ENCODE results near the gene C22orf15. TPM values are rescaled to one million over a fixed set of nuclear protein-coding genes. Genes with fewer than 3 reads are reported as not detected.

Gene C22orf15
- total and polyA plus RNA-seq, 4 donors = 3.0 to 18.7 (median 10.4) TPM

DNA sequence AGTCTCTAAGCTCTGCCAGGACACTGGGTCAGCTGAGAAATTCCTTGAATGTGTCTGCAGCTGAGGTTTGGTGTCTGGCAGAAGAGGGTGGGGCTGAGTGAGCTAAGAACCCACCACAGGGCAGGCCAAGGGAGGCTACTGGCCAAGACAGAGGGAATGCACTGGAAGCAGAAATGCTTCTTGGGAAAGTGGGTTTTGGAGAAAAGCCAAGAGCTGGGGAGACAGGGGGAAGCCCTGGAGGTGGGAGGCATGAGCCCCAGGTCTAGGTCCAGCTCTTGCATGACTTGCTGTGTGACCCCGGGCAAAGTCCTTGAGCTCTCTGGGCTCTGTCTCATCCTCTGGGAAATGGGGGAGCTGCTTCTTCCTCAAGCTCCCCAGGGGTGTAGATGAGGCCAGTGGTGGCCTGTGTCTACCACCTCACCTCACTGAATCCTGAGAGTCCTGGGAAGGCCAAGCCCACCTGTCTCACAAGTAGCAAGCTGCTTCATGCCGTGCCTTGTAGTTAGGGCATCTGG is 12.2 kb downstream of the C22orf15 start:
- H3K4me1 ChIP-seq (ENCODE audit: control insufficient read depth in 5 of 5, insufficient read depth in 5 of 5, low read length in 5 of 5) = peaks cover 0 to 27% (median 14%) of the 10 kb centered on the region in 5 donors
- 71 to 89% methylated on average over 2 of the region's 2 CpGs for WGBS, 2 donors

DNA sequence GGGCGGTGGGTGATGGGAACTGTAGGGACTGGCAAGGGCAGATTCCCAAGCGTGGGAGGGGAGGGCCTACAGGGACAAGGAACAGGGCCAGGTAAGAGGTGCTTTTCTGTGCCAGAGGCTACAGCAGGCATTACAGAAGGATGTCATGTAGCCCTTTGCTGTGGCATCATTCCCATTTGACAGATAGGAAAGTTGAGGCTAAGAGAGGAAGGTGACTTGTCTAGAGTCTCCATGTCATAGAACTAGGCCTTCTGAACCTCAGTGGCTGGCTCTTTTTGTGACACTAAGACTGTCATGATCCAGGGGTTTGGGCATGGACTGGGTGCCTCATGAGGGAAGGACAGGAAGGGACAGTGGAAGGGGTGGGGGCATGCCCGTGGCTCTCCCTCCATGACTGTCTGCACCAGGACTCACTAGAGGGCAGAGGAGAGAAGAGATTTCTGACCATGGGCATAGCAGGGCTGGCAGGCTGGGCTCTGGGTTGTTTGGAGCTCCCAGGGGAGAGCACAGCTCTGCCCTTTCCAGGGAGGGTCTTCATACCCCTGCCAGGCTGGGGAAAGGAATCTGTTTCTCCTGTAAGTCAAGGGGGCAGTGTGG is 13.1 kb downstream of the C22orf15 start:
- Histone ChIP-seq H3K4me3 (no peak overlapping the region), H3K27me3 (ENCODE audit: control insufficient read depth in 3 of 3, insufficient read depth in 3 of 3, low read length in 2 of 3) (no peaks in the 10 kb centered on the region), H3K9me3 (ENCODE audit: control insufficient read depth in 4 of 4, insufficient read depth in 3 of 4, low read length in 3 of 4) (no peaks in the 10 kb centered on the region), H3K27ac (ENCODE audit: low read depth in 1 of 2, low read length in 1 of 2) (no peak overlapping the region), H3K9ac (ENCODE audit: insufficient read depth in 1 of 2, low read length in 2 of 2) (no peak overlapping the region), H3K36me3 (ENCODE audit: control insufficient read depth in 4 of 4, insufficient read depth in 4 of 4, low read length in 4 of 4) (no peaks in the 10 kb centered on the region), H3K4me1 (ENCODE audit: control insufficient read depth in 5 of 5, insufficient read depth in 5 of 5, low read length in 5 of 5) (peaks cover 0 to 27% (median 14%) of the 10 kb centered on the region in 5 donors)
- DNase-seq (no peak), ATAC-seq (ENCODE audit: insufficient read depth, low FRiP score) (no peak)
- 69 to 76% methylated on average over 3 of the region's 3 CpGs for WGBS, 2 donors
- TF ChIP-seq CTCF (IDR thresholded peaks at IDR 0.05; ENCODE audit: control extremely low read depth, extremely low read depth) = no peak

More for the DNA sequence above, 12.2 kb downstream of the C22orf15 start:
- ATAC-seq (ENCODE audit: insufficient read depth, low FRiP score) = no peak
- TF ChIP-seq CTCF (IDR thresholded peaks at IDR 0.05; ENCODE audit: control extremely low read depth, extremely low read depth) = no peak
- H3K27ac ChIP-seq (ENCODE audit: low read depth in 1 of 2, low read length in 1 of 2) = no peak overlapping the region
- no peak overlapping the region for H3K9ac ChIP-seq (ENCODE audit: insufficient read depth in 1 of 2, low read length in 2 of 2)
- H3K9me3 ChIP-seq (ENCODE audit: control insufficient read depth in 4 of 4, insufficient read depth in 3 of 4, low read length in 3 of 4) = no peaks in the 10 kb centered on the region
- H3K36me3 ChIP-seq (ENCODE audit: control insufficient read depth in 4 of 4, insufficient read depth in 4 of 4, low read length in 4 of 4) = no peaks in the 10 kb centered on the region
- H3K4me3 ChIP-seq = no peak overlapping the region
- no peaks in the 10 kb centered on the region for H3K27me3 ChIP-seq (ENCODE audit: control insufficient read depth in 3 of 3, insufficient read depth in 3 of 3, low read length in 2 of 3)
- DNase-seq = peak; percentile 34 to 55 (median 41)

DNA sequence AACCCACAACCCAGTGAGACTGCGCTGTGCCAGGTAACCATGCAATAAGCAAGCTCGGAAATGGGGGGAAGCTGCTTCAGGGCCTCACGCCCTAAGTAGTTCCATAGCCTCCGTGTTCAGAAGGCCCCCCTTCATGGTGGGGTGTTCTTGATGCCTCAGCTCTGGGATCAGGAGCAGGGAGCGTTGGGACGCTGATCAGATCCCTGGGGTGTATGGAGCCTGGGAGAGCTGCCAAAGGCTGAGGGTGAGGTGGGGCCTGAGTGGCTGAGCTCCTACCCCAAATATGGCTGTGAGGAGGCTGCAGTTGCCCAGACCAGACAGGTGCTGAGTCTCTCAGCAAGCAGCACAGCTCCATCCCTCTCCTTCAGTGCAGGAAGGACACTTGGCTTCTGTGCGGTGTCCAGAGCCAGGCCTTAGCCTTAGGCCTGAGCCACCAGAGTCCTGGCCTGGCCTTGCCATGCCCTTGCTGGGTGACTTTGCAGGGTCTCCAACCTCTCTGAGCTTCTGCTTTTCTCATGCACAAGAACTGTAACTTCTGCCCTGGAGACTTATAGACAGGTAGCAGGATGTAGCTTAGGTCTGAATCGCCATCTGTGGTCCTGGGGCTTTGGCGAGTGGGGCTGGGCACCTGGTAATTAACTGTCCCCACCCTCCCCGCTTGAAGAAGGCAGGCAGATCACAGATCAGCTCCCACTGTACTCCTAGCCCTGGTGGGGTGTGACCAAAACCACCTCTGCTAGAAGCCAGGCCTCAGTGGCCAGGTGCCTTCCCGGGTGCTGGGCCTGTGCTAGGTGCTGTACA is 15.2 kb downstream of the C22orf15 start:
- Histone ChIP-seq H3K27me3 (ENCODE audit: control insufficient read depth in 3 of 3, insufficient read depth in 3 of 3, low read length in 2 of 3) (no peaks in the 10 kb centered on the region), H3K4me3 (no peak overlapping the region), H3K27ac (ENCODE audit: low read depth in 1 of 2, low read length in 1 of 2) (no peak overlapping the region), H3K9ac (ENCODE audit: insufficient read depth in 1 of 2, low read length in 2 of 2) (no peak overlapping the region), H3K9me3 (ENCODE audit: control insufficient read depth in 4 of 4, insufficient read depth in 3 of 4, low read length in 3 of 4) (no peaks in the 10 kb centered on the region), H3K36me3 (ENCODE audit: control insufficient read depth in 4 of 4, insufficient read depth in 4 of 4, low read length in 4 of 4) (no peaks in the 10 kb centered on the region), H3K4me1 (ENCODE audit: control insufficient read depth in 5 of 5, insufficient read depth in 5 of 5, low read length in 5 of 5) (peaks cover 0 to 24% (median 14%) of the 10 kb centered on the region in 5 donors)
- 84 to 90% methylated on average over 11 of the region's 11 CpGs for WGBS, 2 donors
- DNase-seq = no peak
- no peak for TF ChIP-seq CTCF (IDR thresholded peaks at IDR 0.05; ENCODE audit: control extremely low read depth, extremely low read depth)
- ATAC-seq (ENCODE audit: insufficient read depth, low FRiP score) = no peak

All from lung (tissue), 12 donors.